HG03378 (cell line): ENCODE measurements around the gene RAB11FIP5.
"Not testable (repeated sequence)": the region's sequence is repeated elsewhere in the genome, so short reads cannot be mapped to it uniquely, and the experiment has no call there.

Experiments
- ATAC-seq: cut with Tn5 transposase; IDR thresholded peaks from one replicate; pipeline ENCODE4 v1.9.1; 2021; ENCODE audit warnings: mild to moderate bottlenecking, moderate library complexity; ENCODE audit not compliant: unreplicated experiment

RAB11FIP5 gene, protein sequence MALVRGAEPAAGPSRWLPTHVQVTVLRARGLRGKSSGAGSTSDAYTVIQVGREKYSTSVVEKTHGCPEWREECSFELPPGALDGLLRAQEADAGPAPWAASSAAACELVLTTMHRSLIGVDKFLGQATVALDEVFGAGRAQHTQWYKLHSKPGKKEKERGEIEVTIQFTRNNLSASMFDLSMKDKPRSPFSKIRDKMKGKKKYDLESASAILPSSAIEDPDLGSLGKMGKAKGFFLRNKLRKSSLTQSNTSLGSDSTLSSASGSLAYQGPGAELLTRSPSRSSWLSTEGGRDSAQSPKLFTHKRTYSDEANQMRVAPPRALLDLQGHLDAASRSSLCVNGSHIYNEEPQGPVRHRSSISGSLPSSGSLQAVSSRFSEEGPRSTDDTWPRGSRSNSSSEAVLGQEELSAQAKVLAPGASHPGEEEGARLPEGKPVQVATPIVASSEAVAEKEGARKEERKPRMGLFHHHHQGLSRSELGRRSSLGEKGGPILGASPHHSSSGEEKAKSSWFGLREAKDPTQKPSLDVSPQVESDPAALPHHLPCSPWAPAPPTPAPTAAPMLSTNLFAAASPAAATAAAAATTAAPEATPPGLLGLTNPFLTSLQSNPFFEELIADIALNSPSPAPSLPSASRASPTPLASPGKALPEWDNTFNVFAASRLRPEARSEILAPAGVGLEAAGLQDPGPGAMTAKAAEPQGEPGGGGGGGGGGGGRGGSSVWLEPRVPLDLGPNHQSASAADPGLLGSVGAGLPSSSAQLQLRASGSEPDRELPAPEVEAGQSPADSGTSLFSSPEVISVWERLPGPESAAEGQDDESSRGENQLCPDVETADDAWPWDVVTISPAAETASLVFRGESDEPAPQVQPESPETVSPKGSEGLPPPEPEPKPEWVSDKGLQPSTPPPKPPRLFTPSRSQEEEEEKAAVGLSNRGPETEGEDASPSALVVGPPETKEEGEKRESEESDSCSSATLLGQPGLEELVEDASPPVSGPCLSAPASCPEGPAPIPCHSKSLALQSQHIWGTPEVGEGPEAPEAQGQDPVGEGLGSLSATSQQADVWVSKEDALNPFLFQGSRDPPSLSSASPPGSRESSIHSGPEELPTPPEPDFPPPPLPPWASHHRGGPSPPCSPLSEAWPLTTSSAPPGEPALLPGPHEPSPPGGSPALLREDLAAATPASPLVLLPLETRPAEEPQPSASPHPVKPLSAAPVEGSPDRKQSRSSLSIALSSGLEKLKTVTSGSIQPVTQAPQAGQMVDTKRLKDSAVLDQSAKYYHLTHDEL (N-terminal part only)

DNA sequence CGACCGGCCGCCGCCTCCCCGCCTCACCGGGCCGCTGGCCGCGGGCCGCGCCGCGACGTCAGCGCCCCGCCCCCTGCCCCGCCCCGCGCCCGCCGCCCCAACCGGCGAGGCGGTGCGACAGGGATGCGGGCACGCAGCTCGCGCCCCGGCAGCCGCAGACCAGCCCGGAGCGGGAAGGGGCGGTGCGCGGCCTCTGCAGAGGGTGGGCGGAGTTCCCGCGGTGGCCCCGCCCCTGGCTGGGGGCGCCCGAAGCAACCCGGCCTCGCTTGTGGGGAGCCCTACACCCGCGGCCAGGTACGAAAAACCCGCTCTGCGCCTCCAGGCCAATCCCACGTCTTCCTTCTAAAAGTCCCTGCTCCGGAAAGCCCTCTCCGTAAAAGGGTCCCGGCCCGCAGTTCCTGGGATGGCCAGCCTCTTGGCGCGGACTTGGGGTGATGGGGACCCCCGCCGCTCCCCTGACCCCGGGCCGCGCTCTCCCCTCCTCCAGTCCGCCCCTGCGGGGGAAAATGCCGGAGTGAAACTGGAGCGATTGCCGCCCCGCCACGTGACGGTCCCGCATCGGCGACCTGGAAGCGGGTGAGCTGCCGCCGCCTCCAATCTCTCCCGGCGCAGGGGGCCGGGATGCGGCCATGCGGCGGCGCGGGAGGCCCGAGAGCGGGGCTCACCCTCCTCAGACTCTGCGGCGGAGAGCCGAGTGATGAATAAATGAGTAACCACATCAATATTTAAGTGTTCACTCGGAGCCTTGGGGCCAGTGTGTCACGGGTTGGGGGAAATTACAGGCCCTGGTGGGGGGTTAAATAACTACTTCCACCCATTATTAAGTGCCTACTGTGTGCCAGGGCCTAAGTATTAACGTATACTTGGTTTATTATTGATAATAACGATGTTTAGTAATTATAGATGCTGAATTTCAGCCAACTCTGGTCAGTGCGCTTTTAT is at the start of gene RAB11FIP5:
RAB11FIP5 (minus strand) TSS at position 36 of the 942 bp plus-strand sequence. CDS start 171 bp downstream, outside the sequence.
- peak; percentile 54 for ATAC-seq

DNA sequence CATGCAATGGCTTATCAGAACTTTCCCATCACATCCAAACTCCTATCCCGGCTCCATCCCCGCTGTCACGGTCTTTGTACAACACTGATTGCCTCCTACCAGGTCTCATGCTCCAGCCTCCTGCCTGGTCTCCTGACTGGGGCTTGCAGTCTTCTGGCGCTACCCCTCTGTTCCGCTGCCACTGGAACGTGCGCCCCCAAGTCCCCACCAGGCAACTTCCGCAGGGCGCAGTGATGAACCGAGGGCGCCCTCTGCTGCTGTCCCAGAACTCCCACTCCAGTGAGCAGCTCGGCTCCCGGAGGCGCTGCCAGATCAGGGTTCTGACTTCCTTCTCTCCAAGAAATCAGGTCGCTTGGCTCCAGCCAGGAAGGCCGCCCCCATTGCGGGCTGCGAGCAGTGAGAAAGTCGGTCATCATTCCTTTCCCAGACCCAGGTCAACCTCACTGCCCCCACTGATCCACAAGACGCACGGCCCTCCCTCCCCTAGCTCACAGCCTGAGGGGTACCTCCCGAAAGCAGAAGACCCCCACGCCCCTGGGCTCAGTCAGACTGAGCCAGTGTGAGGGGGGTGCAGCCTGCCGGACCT is 43.9 kb upstream of the RAB11FIP5 start:
- no peak for ATAC-seq

DNA sequence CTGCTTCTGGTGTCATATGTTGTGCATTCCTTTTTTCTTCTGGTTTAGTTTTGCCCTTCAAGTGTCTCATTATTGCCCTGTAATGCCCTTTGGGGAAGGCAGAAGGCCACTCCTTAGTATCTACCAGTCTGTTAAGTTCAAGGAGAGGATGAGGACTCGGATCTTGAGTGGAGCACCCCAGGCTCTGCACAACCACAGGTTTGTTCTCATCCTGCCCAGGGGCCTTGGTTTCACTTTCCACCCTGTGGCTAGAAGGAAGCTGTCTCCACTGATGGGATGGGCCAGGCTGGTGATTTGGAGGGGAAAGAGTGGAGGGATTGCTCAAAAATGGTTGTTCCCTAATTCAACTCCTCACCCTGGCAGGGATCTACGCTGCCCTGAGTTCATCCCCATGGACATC is 30.2 kb upstream of the RAB11FIP5 start:
- ATAC-seq, result no peak

DNA sequence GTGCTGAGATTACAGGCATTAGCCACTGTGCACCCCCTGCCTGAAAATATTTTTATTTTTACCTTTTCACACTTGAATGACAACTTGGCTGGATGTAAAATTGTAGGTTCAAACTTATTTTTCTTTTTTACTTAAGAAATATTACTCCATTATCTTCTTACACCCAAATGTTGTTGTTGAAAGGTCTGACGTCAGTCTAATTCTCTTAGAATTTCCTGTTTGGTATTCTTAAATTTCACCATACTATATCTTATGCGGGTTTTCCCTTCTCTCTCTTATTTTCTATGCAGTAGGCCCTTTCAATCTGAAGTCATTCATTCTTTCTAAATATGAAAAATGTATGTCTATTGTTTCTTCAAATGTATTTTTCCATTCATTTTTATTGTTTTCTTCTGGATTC is 29.1 kb upstream of the RAB11FIP5 start:
- no peak for ATAC-seq

DNA sequence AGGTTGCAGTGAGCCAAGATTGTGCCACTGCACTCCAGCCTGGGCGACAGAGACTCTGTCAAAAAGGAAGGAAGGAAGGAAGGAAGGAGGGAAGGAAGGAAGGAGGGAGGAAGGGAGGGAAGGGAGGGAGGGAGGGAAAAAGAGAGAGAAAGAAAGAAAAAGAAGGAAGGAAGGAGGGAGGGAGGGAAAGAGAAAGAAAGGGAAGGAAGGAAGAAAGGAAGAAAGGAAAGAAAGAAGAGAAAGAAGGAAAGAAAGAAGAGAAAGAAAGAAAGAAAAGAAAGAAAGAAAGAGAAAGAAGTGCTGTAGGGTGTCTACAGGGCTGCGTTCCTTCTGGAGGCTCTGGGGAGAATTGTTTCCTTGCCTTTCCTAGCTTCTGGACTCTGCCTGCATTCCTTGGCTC is 22.5 kb upstream of the RAB11FIP5 start:
- no peak for ATAC-seq

DNA sequence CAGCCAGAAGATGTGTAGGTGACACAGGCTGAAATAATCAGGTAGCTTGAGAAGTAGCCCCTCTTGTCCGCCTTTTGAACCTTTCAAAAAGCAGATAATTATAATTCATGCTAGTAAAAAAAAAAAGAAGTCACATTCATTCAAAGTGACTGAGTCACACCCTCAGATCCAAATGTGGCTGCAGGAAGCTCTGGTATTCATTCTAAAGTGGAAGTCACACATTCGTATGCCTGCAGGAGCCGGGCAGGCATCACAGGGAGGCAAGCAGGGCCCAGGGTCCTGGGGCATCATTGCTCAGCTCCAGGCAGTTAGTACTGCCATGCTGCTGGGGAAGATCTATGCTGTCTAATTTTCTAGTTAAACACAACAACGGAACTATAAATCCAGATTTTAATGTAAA is 21.7 kb upstream of the RAB11FIP5 start:
- ATAC-seq, result no peak

DNA sequence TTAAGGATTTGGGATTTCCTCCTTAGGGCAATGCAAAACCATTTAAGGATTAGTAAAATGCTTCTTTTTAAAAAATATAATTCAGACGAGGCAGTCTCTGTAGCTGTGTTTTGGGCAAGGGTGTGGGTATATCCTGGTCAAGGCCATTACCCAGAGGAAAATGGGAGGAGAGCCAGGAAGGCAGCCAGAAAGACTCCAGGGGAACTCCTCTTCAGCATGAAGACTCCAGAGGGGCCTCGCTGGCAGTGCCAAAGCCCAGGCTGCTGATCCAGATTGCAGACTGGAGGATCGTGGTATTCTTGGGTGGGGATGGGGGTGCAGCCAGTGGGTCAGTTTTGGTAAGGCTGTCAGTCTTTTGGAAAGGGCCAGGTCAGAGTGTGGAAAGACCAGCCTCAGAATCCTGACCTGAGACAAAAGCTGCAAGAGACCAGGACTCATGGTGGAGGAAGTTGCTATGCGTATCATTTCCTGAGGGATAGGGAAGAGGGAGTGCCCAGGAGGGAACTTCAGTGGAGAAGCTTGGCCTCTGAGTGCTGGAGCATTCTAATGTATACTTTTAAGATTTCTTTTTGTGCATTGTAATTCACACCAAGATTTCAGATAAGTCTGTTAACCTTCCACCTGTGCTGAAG is 20.9 kb upstream of the RAB11FIP5 start:
- ATAC-seq, result no peak

DNA sequence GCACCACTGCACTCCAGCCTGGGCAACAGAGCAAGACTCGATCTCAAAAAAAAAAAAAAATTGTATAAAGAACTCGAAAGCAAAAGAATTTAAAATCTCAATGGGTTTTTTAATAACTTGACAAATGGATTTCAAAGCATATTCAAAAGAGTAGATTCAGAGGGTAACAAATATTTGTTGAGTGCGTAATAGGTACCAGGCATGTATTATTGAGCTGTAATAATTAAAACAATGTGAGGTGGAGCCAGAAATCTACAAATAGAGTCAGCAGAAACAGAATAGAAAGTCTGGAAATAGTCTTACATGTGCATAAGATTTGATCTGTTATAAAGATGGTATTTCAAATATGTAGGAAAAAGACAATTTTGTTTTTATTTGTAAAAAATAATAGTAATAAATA is 19.1 kb upstream of the RAB11FIP5 start:
- no peak for ATAC-seq

DNA sequence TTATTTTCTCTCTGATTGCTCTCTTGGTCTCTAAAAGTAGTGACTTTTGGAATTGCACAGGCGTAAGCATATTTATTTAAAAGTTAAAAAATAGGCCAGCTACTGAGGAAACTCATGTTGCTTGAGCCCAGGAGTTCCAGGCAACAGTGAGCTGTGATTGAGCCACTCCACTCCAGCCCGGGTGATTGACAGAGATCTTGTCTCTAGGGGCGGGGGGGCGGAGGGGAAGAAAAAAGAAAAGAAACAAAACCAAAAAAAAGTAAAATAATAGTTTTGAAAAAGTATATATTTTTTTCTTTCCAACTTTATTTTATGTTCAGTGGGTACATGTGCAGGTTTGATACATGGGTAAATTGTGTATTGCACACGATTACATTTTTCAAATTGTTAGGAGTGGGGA is 18.0 kb upstream of the RAB11FIP5 start:
- no peak for ATAC-seq

DNA sequence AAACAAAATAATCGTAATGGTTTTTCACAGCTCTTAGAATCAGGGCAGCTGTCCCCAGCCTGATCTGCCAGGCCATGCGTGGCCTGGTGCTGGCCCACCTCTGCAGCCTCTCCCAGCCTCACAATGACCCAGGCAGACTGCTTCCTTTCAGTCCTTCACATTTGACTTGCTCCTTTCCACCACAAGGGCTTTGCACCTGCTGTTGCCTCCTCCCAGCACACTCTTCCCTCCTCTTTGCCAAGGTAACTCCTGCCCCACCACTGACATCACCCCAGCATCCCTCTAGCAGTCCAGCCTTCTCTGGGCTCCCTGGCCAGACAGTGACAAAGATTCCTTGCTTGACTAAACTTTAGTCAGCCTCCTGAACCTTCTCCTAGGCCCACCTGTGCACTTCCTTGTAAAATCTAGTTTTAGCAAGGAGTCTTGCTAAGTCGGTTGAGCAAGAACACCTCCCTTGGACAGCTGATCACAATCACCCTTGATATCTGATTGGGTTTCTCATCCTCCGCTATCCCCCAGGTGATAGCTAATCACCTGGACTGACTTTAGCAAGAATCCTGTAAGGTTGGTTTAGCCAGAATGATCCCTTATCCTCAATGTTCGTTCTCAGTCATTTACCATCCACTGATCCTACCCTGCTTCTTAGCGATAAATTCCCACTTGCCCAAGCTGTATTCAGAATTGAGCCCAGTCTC is 16.2 kb upstream of the RAB11FIP5 start:
- ATAC-seq, result no peak

DNA sequence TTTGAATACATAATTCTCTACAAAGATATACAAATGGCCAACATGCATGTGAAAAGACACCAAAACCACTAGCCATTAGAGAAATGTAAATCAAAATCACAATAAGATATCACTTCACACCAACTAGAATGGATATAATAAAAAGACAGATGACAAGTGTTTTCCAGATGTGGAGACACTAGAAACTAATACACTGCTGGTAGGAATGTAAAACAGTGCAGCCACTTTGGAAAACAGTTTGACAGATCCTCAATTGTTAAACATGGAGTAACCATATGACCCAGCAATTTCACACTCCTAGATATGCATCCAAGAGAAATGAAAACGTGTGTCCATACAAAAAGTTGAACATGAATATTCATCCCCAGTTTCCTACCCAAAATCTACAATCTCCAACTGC is 9.8 kb upstream of the RAB11FIP5 start:
- ATAC-seq, result no peak

DNA sequence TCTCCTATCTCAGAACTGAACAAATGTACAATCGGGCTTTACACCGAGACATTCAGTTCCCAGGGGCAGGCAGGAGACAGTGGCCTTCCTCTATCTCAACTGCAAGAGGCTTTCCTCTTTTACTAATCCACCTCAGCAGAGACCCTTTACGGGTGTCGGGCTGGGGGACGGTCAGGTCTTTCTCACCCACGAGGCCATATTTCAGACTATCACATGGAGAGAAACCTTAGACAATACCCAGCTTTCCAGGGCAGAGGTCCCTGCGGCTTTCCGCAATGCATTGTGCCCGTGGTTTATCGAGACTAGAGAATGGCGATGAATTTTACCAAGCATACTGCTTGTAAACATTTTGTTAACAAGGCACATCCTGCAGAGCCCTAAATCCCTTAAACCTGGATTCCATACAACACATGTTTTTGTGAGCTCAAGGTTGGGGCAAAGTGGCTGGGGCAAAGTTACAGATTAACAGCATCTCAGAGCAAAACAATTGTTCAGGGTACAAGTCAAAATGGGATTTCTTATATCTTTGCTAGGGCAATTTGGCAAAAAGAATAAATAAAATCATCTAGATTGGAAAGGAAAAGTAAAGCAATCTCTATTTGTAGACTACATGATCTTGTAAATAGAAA is 7.0 kb upstream of the RAB11FIP5 start:
- not testable (repeated sequence) for ATAC-seq

DNA sequence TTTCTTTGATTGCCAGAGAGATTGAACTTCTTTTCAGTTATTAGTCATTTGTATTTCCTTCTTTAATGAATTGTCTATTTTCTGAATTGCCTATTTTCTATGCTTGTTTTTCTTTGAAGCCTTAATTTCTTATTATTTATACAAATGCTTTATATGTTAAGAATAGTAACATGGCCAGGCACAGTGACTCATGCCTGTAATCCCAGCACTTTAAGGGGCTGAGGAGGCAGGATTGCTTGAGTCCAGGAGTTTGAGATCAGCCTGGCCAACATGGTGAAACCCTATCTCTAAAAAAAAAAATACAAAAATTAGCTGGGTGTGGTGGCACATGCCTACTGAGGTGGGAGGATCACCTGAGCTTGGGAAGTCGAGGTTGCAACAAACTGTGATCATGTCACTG is 4.7 kb upstream of the RAB11FIP5 start:
- ATAC-seq, result no peak

DNA sequence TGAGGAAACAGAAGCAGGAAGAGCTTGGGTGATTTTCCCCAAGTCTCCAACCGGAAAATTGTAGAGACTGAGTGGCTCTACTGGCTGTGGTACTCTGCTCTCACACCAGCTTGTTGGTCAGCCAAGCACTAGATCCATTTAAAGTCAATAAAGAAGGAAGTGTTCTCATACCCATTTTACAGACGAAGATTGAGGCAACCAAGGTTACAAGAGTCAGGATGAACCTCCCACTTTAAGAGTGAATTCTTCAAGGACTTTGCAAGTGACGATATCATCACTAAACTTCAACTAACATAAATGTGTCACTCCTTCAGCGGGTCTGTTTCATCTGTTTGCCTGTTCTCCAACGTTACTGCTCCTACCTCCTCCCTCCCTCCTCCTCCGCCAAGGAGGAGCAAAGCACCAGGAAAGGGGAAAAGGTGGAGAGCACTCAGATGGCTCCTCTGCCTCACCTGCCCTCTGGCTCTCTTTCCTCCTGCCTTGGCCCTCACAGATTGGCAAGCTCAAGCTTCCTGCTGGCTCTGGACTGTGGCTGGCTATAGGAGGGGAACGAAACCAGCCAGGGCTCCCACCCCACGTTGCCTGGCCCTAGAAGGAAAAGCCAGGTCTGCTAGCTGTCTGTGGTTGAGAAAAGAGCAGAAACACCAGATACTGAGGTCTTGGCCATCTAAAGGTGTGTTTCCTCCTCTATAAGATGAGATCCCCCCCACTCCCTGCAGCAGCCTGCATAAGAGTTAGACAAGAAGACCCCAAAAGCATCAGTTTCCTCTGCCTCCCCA is 3.6 kb upstream of the RAB11FIP5 start:
- no peak for ATAC-seq

DNA sequence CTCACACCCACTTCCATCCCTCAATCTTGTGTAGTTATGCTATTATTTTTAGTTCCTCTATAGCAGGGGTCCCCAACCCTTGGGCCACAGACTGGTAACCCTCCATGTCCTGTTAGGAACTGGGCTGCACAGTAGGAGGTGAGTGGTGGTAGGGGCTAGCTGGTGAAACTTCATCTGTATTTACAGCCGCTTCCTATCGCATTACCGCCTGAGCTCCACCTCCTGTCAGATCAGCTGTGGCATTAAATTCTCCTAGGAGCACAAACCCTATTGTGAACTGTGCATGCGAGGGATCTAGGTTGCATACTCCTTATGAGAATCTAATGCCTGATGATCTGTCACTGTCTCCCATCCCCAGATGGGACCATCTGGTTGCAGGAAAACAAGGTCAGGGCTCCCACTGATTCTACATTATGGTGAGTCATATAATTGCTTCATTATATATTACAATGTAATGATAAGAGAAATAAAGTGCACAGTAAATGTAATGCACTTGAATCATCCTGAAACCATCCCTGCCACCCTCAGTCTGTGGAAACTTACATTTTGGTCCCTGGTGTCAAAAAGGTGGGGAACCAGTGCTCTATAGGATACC is 1.6 kb upstream of the RAB11FIP5 start:
- ATAC-seq, result no peak

DNA sequence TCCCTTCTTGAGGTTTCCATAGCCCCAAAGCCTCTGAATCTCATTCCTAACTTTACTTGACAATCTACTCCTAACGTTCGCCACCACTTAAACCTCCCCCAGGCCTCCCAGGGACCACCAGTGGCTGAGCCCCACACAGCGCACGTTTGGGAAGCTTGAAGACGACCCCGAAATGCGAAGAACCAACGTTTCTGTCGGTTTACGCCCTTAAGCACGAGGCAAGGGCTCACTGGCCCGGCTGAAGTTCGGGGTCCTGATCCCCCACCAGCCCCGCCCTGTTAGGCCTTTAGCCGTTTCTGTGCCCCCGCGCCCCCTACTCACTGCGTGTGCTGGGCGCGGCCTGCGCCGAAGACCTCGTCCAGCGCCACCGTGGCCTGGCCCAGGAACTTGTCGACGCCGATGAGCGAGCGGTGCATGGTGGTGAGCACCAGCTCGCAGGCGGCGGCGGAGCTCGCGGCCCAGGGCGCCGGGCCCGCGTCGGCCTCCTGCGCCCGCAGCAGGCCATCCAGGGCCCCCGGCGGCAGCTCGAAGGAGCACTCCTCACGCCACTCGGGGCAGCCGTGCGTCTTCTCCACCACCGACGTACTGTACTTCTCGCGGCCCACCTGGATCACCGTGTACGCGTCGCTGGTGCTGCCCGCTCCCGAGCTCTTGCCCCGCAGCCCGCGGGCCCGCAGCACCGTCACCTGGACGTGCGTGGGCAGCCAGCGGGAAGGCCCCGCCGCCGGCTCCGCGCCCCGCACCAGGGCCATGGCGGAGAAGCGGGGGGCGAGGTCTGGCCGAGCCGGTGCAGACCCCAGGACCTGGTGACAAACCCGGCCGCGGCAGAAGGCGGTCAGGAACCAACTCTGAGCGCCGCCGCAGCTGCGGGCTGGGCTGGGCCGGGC is 479 bp downstream of the RAB11FIP5 start:
- ATAC-seq, result peak; percentile 19
